Muscle of leg (tissue), 11 donors: ENCODE results near the gene TSPYL4. TPM values are rescaled to one million over a fixed set of nuclear protein-coding genes. Genes with fewer than 3 reads are reported as not detected.

Experiments
- DNase-seq: peaks from one replicate; pipeline ENCODE4 v3.0.0; 2013
- H3K27ac ChIP-seq: one replicate; pipeline ENCODE4 v1.5.1; 2013; ENCODE audit warnings: mild to moderate bottlenecking, low read length, control low read depth
- H3K27me3 ChIP-seq: one replicate; pipeline ENCODE4 v1.6.1; 2013; ENCODE audit warnings: low read length; ENCODE audit not compliant: control insufficient read depth, insufficient read depth
- H3K36me3 ChIP-seq: one replicate; pipeline ENCODE4 v1.6.1; 2013; ENCODE audit warnings: low read length; ENCODE audit not compliant: control insufficient read depth, insufficient read depth
- H3K4me1 ChIP-seq: one replicate; pipeline ENCODE4 v1.6.1; 2013; ENCODE audit warnings: low read length; ENCODE audit not compliant: control insufficient read depth, insufficient read depth
- H3K4me3 ChIP-seq: one replicate; pipeline ENCODE4 v1.5.1; 2013; ENCODE audit warnings: low read length, control low read depth
- H3K9me3 ChIP-seq: replicated peaks from 2 replicates; pipeline ENCODE4 v1.6.1; 2013; ENCODE audit warnings: low read depth, low read length; ENCODE audit not compliant: control insufficient read depth
- WGBS: methylation state at CpG from one replicate; pipeline ENCODE4 v1.1.5; 2013; ENCODE audit warnings: missing lambda C conversion rate; ENCODE audit not compliant: insufficient coverage; 5-methylcytosine and 5-hydroxymethylcytosine counted together
- polyA plus RNA-seq, 8 donors: library from polyadenylated mRNA; unstranded; fragments of 120-200 nt; gene quantifications; one replicate each; pipeline versions ENCODE4 v1.2.1 to v1.2.3, GENCODE V29; 2013; ENCODE audit warnings: inconsistent platforms in 1 of 8, low replicate concordance in 1 of 8; ENCODE audit not compliant: insufficient read length in 8 of 8, insufficient read depth in 1 of 8
- total RNA-seq: library from RNA; stranded (reverse); fragments of 120-200 nt; gene quantifications from one replicate; pipeline ENCODE4 v1.2.4, GENCODE V29; 2013

TSPYL4 gene
- total and polyA plus RNA-seq, 9 donors: 11.8 to 25.2 (median 18.7) TPM

- H3K4me1 ChIP-seq: peaks cover 27% of the 10 kb centered on the region
- H3K27ac ChIP-seq: peak overlapping the region; percentile 42
- 0% methylated on average over 1 of the region's 5 CpGs for WGBS
- peaks cover 14% of the 10 kb centered on the region for H3K36me3 ChIP-seq
- no peaks in the 10 kb centered on the region for H3K9me3 ChIP-seq
- no peak overlapping the region for H3K4me3 ChIP-seq
- no peaks in the 10 kb centered on the region for H3K27me3 ChIP-seq
- peak; percentile 33 for DNase-seq
These were observed 1.4 kb upstream of the TSPYL4 start for GRCh38 chr6:116255246-116255800.

GRCh38 chr6:116254297-116255056, 602 bp upstream of the TSPYL4 start:
- peak overlapping the region; percentile 81 for H3K4me3 ChIP-seq
- no peaks in the 10 kb centered on the region for H3K9me3 ChIP-seq
- peak overlapping the region; percentile 95 for H3K27ac ChIP-seq
- H3K36me3 ChIP-seq: peaks cover 14% of the 10 kb centered on the region
- H3K27me3 ChIP-seq: no peaks in the 10 kb centered on the region
- DNase-seq: peak; percentile 26
- peaks cover 27% of the 10 kb centered on the region for H3K4me1 ChIP-seq
- WGBS: no CpG with 5 or more reads among the region's 4 CpGs

- no peaks in the 10 kb centered on the region for H3K9me3 ChIP-seq
- H3K4me1 ChIP-seq: peaks cover 27% of the 10 kb centered on the region
- 26% methylated on average over 11 of the region's 11 CpGs for WGBS
- H3K27ac ChIP-seq: peak overlapping the region; percentile 95
- H3K27me3 ChIP-seq: no peaks in the 10 kb centered on the region
- DNase-seq: peak; percentile 19
- peak overlapping the region; percentile 81 for H3K4me3 ChIP-seq
- H3K36me3 ChIP-seq: peaks cover 10% of the 10 kb centered on the region
These were observed 729 bp downstream of the TSPYL4 start for GRCh38 chr6:116253188-116253504.

GRCh38 chr6:116251568-116252384, 2.1 kb downstream of the TSPYL4 start:
- Histone ChIP-seq H3K9me3 (no peaks in the 10 kb centered on the region), H3K4me3 (no peak overlapping the region), H3K4me1 (peaks cover 27% of the 10 kb centered on the region), H3K27me3 (no peaks in the 10 kb centered on the region), H3K36me3 (peaks cover 10% of the 10 kb centered on the region), H3K27ac (no peak overlapping the region)
- WGBS: 67% methylated on average over 1 of the region's 6 CpGs
- peak; percentile 18 for DNase-seq

GRCh38 chr6:116248577-116248976, 5.3 kb downstream of the TSPYL4 start:
- no peaks in the 10 kb centered on the region for H3K27me3 ChIP-seq
- H3K9me3 ChIP-seq: no peaks in the 10 kb centered on the region
- DNase-seq: no peak
- H3K4me1 ChIP-seq: peaks cover 25% of the 10 kb centered on the region
- peaks cover 12% of the 10 kb centered on the region for H3K36me3 ChIP-seq
- WGBS: 88% methylated on average over 1 of the region's 2 CpGs
- no peak overlapping the region for H3K27ac ChIP-seq
- H3K4me3 ChIP-seq: no peak overlapping the region

GRCh38 chr6:116247285-116247684, 6.6 kb downstream of the TSPYL4 start:
- no peak for DNase-seq
- H3K27ac ChIP-seq: no peak overlapping the region
- H3K4me3 ChIP-seq: no peak overlapping the region
- H3K9me3 ChIP-seq: no peaks in the 10 kb centered on the region
- H3K36me3 ChIP-seq: peaks cover 12% of the 10 kb centered on the region
- peaks cover 15% of the 10 kb centered on the region for H3K4me1 ChIP-seq
- no peaks in the 10 kb centered on the region for H3K27me3 ChIP-seq

- WGBS: no CpG with 5 or more reads among the region's 4 CpGs
- H3K27ac ChIP-seq: no peak overlapping the region
- peaks cover 6% of the 10 kb centered on the region for H3K4me1 ChIP-seq
These were observed 7.8 kb downstream of the TSPYL4 start for GRCh38 chr6:116246089-116246488.

GRCh38 chr6:116244284-116244683, 9.6 kb downstream of the TSPYL4 start:
- Histone ChIP-seq H3K9me3 (no peaks in the 10 kb centered on the region), H3K36me3 (peaks cover 2% of the 10 kb centered on the region), H3K27me3 (no peaks in the 10 kb centered on the region), H3K27ac (no peak overlapping the region), H3K4me1 (no peaks in the 10 kb centered on the region), H3K4me3 (no peak overlapping the region)
- 100% methylated on average over 1 of the region's 4 CpGs for WGBS
- DNase-seq: no peak

More at GRCh38 chr6:116246089-116246488, 7.8 kb downstream of the TSPYL4 start:
- H3K27me3 ChIP-seq: no peaks in the 10 kb centered on the region
- peaks cover 7% of the 10 kb centered on the region for H3K36me3 ChIP-seq
- no peaks in the 10 kb centered on the region for H3K9me3 ChIP-seq
- H3K4me3 ChIP-seq: no peak overlapping the region
- DNase-seq: no peak

GRCh38 chr6:116239856-116240255, 14.0 kb downstream of the TSPYL4 start:
- H3K27me3 ChIP-seq: no peaks in the 10 kb centered on the region
- H3K36me3 ChIP-seq: peaks cover 8% of the 10 kb centered on the region
- WGBS: no CpG with 5 or more reads among the region's 1 CpG
- H3K27ac ChIP-seq: no peak overlapping the region
- H3K9me3 ChIP-seq: no peaks in the 10 kb centered on the region
- no peak for DNase-seq
- no peaks in the 10 kb centered on the region for H3K4me1 ChIP-seq
- H3K4me3 ChIP-seq: no peak overlapping the region

- no peaks in the 10 kb centered on the region for H3K4me1 ChIP-seq
- no CpG with 5 or more reads among the region's 2 CpGs for WGBS
- peaks cover 7% of the 10 kb centered on the region for H3K36me3 ChIP-seq
- no peak overlapping the region for H3K27ac ChIP-seq
- no peak for DNase-seq
- H3K4me3 ChIP-seq: no peak overlapping the region
- no peaks in the 10 kb centered on the region for H3K27me3 ChIP-seq
- H3K9me3 ChIP-seq: no peaks in the 10 kb centered on the region
These were observed 14.6 kb downstream of the TSPYL4 start for GRCh38 chr6:116239256-116239655.
